Small intestine (tissue), 7 donors: Measurements from ENCODE around the gene GSN. TPM values are rescaled to one million over a fixed set of nuclear protein-coding genes. Genes with fewer than 3 reads are reported as not detected.

Source experiments
- DNase-seq, 2 donors: peaks; one replicate each; pipeline versions ENCODE4 v3.0.0 to v3.0.0-alpha.2; 2013
- FAIRE-seq: peaks from 2 replicates; lab custom pipeline; 2012; peaks lifted over from hg19 to GRCh38; lab: Jason Lieb, UNC
- H3K27ac ChIP-seq, 3 donors: one replicate each; pipeline ENCODE4 v1.5.1; 2013; ENCODE audit warnings: low read length in 2 of 3, mild to moderate bottlenecking in 2 of 3, control low read depth in 1 of 3, inconsistent platforms in 1 of 3, low read depth in 1 of 3, moderate library complexity in 1 of 3
- H3K27me3 ChIP-seq, 3 donors: one replicate each; pipeline ENCODE4 v1.6.1; 2013; ENCODE audit warnings: low read length in 3 of 3, inconsistent platforms in 1 of 3; ENCODE audit not compliant: control insufficient read depth in 3 of 3, insufficient read depth in 3 of 3
- H3K36me3 ChIP-seq, 3 donors: one replicate each; pipeline ENCODE4 v1.6.1; 2013; ENCODE audit warnings: low read length in 3 of 3, inconsistent platforms in 1 of 3, low read depth in 1 of 3, mild to moderate bottlenecking in 1 of 3, moderate library complexity in 1 of 3; ENCODE audit not compliant: control insufficient read depth in 3 of 3, insufficient read depth in 2 of 3
- H3K4me1 ChIP-seq, 3 donors: one replicate each; pipeline ENCODE4 v1.6.1; 2013; ENCODE audit warnings: low read length in 2 of 3, inconsistent platforms in 1 of 3, low read depth in 1 of 3, mild to moderate bottlenecking in 1 of 3, moderate library complexity in 1 of 3; ENCODE audit not compliant: control insufficient read depth in 3 of 3, insufficient read depth in 2 of 3
- H3K4me3 ChIP-seq, 3 donors: one replicate each; pipeline ENCODE4 v1.5.1; 2013; ENCODE audit warnings: low read length in 3 of 3, control low read depth in 1 of 3, inconsistent platforms in 1 of 3, low read depth in 1 of 3, mild to moderate bottlenecking in 1 of 3, moderate library complexity in 1 of 3
- H3K9me3 ChIP-seq, 2 donors: one replicate each; pipeline ENCODE4 v1.6.1; 2013; ENCODE audit warnings: low read depth in 1 of 2, low read length in 1 of 2; ENCODE audit not compliant: control insufficient read depth in 2 of 2, insufficient read depth in 1 of 2
- WGBS, 3 donors: extraction: QIAGEN DNeasy Blood & Tissue Kit; methylation state at CpG; one replicate each; pipeline ENCODE4 v1.1.7; 2013; 5-methylcytosine and 5-hydroxymethylcytosine counted together
- polyA plus RNA-seq, 4 donors: library from polyadenylated mRNA; stranded (reverse) in 3 of 4; unstranded in 1 of 4; fragments of 200-250 nt in 3 of 4; fragments of 120-200 nt in 1 of 4; gene quantifications; one replicate each; pipeline versions ENCODE4 v1.2.1 to v1.2.3, GENCODE V29; 2013
- donor health status: healthy with polysubstance abuse.
- donor health status: control.
- donor health status: control.
- donor health status: Bipolar disorder and iron deficiency.
- donor health status: healthy.

The GSN gene
- polyA plus RNA-seq, 4 donors = 154 to 380 (median 201) TPM

DNA sequence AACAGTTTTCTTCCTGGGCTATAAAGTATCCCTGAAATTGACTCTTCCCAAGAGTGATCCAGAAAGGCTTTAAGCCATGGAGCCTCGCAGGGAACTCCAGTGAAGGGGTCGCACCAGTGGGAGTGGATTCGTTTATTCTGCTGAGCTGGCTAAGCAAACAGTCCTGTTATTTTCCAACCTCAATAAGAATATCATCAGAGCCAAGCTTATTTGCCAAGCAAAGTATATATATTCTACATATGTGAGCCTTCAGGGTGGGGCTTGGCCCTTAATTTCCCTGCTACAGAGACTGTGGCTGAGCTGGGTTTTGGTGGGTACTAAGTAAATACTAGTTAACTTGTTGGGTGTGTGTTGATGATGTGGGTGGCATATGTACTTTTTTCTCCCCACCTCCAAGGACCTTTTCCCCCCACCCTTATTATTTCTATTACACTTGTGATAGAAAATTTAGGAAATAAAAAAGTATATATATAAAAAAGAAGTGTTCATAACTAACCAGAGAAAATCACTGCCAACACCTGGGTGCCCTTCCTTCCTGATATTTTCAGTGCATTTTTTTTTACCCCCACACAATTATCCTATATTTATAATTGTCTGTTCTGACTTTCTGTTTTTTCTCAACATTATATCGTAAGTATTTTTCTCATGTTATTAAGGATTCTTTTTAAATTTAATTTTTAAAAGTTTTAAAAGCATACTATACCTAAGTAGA, 5.3 kb downstream of the GSN start:
- no peaks in the 10 kb centered on the region for H3K9me3 ChIP-seq
- no peaks in the 10 kb centered on the region for H3K27me3 ChIP-seq
- no peak overlapping the region for H3K4me3 ChIP-seq
- H3K4me1 ChIP-seq = peaks cover 0 to 25% (median 5%) of the 10 kb centered on the region in 3 donors
- 74 to 80% (median 75%) methylated on average over 4 of the region's 4 CpGs for WGBS, 3 donors
- H3K27ac ChIP-seq = peak overlapping the region in 1 of 3 donors; percentile 56
- no peaks in the 10 kb centered on the region for H3K36me3 ChIP-seq
- DNase-seq (no peak), FAIRE-seq (no peak)

GRCh38 chr9:121274851-121275250, 6.9 kb downstream of the GSN start:
- Histone ChIP-seq H3K27me3 (no peaks in the 10 kb centered on the region), H3K4me1 (peaks cover 0 to 23% (median 0%) of the 10 kb centered on the region in 3 donors), H3K27ac (no peak overlapping the region), H3K36me3 (no peaks in the 10 kb centered on the region), H3K9me3 (no peaks in the 10 kb centered on the region), H3K4me3 (no peak overlapping the region)
- WGBS, 3 donors = 84 to 86% (median 84%) methylated on average over 4 of the region's 4 CpGs
- FAIRE-seq (no peak), DNase-seq (no peak)

DNA sequence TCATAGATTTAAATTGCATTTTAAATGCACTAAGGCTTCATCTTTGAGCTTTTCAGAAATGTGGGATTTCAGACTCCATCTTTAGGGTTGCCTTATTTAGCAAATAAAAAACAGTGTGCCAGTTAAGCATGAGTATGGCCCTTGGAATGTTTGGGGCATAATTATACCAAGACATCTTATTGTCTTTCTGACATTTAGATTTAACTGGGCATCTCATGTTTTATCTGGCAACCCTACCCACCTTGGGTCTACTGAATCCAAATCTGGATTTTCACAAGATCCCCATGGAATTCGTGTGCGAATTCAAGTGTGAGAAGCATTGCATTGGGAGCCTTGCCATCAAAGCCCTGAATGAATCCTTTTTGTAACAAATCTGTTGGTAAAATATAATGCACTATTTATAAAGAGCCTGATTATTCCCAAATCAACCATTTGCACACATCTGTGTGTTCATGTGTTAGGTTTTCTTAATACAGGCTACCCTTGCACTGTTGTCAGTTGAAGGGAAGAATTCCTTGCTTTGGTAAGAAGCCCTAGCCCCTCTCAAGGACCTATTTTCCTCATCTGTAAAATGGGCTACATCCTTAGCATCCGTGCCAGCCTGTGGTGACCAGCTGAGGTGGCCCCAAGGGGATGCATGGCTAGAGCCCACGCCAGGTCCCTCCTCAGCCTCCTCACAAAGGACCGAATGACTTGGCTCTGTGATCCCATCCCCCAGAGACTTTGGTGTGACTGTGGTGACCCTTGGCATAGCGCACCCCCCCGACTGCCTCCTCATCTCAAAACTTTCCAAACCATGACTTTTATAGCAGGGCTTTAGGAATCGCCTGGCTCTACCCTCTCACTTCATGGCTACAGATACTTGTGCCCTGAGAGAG, 8.1 kb downstream of the GSN start:
- no peaks in the 10 kb centered on the region for H3K36me3 ChIP-seq
- H3K4me1 ChIP-seq = peaks cover 0 to 23% (median 3%) of the 10 kb centered on the region in 3 donors
- no peaks in the 10 kb centered on the region for H3K9me3 ChIP-seq
- no peak overlapping the region for H3K27ac ChIP-seq
- FAIRE-seq (no peak), DNase-seq (no peak)
- no peaks in the 10 kb centered on the region for H3K27me3 ChIP-seq
- no peak overlapping the region for H3K4me3 ChIP-seq
- 73 to 81% (median 77%) methylated on average over 8 of the region's 8 CpGs for WGBS, 3 donors

DNA sequence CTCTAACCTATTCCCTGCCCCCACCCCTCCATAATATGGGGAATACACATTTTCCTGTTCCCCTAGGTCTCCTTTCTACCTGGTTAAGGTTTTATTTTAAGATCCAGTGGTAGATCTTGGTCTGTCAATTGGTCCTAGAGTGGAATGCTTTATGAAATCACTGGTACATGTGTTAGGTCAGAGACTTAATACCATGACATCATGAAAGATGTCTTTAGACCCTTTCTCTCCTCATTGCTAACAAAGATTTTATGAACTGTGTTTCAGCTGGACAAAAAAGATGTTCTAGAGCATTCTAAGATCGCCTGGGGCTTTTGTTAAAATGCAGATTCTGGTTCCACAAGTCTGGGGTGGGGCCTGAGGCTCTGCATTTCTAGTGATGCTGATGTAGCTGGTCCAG, 9.1 kb downstream of the GSN start:
- Histone ChIP-seq H3K9me3 (no peaks in the 10 kb centered on the region), H3K27me3 (no peaks in the 10 kb centered on the region), H3K4me1 (peaks cover 4 to 33% (median 8%) of the 10 kb centered on the region in 3 donors), H3K36me3 (peaks cover 0 to 1% (median 0%) of the 10 kb centered on the region in 3 donors), H3K4me3 (no peak overlapping the region), H3K27ac (peak overlapping the region in 1 of 3 donors; percentile 56)
- FAIRE-seq = no peak
- DNase-seq = no peak
- WGBS, 3 donors = 90 to 96% (median 91%) methylated on average over 1 of the region's 1 CpG

- H3K9me3 ChIP-seq = no peaks in the 10 kb centered on the region
- H3K27me3 ChIP-seq = no peaks in the 10 kb centered on the region
- no peak overlapping the region for H3K4me3 ChIP-seq
- DNase-seq (no peak), FAIRE-seq (no peak)
- peaks cover 0 to 8% (median 0%) of the 10 kb centered on the region in 3 donors for H3K36me3 ChIP-seq
- H3K4me1 ChIP-seq = peaks cover 8 to 36% (median 14%) of the 10 kb centered on the region in 3 donors
- 72 to 85% (median 78%) methylated on average over 4 of the region's 4 CpGs for WGBS, 3 donors
- H3K27ac ChIP-seq = peak overlapping the region; percentile 5 to 86 (median 51)
These were observed 9.7 kb downstream of the GSN start for GRCh38 chr9:121277518-121278295.

DNA sequence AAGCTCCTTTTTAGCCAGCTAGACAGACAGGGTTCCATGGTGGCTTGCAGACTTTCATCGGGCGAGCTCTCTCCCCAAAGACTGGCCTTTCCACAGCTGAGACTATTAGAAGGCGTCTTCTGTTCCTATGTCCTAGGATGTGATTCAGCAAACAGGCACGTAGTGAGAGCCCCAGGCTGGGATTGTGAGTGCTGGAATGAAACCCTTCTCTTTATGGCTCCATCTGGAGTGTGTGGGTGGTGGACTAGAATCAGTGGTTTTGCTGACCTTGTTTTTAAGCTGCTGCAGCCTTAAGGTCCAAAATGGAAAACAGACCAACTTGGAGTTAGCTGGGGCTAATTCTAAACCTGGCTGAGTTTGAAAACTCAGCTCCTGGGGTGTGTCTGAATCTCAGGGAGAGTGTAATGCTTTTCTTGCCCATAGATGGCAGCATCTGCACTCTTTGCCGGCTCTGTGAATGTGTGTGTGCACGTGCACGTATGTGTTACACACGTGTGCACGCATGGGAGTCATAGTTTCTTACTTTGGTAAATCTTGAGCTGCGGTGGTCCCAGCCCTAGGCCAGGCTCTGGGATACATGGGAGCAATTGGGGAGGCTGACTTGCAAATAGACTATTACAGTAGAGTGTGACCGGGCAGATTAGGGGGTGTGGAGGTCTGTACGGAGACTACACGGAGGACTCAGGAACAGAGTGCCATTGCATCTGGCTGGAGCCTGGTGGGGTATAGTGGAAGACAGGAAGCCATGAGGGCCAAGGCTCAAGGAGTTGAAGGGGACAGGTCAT, 10.7 kb downstream of the GSN start:
- H3K36me3 ChIP-seq = peaks cover 0 to 10% (median 0%) of the 10 kb centered on the region in 3 donors
- H3K9me3 ChIP-seq = no peaks in the 10 kb centered on the region
- no peak for FAIRE-seq
- WGBS, 3 donors = 26 to 34% (median 28%) methylated on average over 13 of the region's 13 CpGs
- peaks cover 8 to 40% (median 14%) of the 10 kb centered on the region in 3 donors for H3K4me1 ChIP-seq
- peak; percentile 84 to 86 for DNase-seq
- peak overlapping the region in 2 of 3 donors; percentile 51 to 86 for H3K27ac ChIP-seq
- H3K4me3 ChIP-seq = no peak overlapping the region
- H3K27me3 ChIP-seq = no peaks in the 10 kb centered on the region

DNA sequence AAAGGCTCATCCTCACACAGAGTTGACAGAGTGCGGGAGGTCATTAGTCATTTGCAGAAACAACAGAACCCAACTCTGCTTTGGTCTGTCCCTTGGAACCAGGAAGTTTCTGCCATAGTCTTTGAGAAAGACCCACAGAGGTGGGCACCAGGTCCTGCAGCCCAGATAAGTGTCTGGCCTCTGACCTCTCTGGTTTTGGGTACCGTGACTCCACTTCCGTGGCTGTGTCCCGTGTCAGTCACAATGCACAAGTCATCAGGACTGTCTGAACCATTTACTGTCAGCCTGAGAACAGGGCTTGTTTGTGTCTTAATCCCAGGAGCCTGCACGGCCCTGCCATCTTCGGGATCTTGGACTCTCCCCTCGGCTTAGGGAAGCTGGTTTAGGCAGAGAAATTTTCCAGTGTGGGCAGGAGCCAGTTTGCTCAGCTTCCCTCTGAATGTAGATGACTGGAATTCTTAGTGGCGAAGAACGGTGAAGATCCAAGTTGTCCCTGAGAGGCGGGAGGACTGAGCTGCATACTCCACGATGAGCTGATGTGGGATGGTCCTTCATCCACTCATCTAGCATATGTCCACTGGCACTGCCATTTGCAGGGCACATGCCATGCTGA, 11.9 kb downstream of the GSN start:
- Histone ChIP-seq H3K4me3 (no peak overlapping the region), H3K27ac (peak overlapping the region in 1 of 3 donors; percentile 86), H3K4me1 (peaks cover 8 to 42% (median 22%) of the 10 kb centered on the region in 3 donors), H3K36me3 (peaks cover 0 to 18% (median 0%) of the 10 kb centered on the region in 3 donors), H3K27me3 (no peaks in the 10 kb centered on the region), H3K9me3 (no peaks in the 10 kb centered on the region)
- FAIRE-seq (no peak), DNase-seq (no peak)
- 82 to 93% (median 86%) methylated on average over 11 of the region's 11 CpGs for WGBS, 3 donors
